ENCODE results near the gene RBM7. TPM values are rescaled to one million over a fixed set of nuclear protein-coding genes. Genes with fewer than 3 reads are reported as not detected.

RBM7 gene
- total and polyA plus RNA-seq, 4 donors = 11.1 to 23.0 (median 13.9) TPM

DNA sequence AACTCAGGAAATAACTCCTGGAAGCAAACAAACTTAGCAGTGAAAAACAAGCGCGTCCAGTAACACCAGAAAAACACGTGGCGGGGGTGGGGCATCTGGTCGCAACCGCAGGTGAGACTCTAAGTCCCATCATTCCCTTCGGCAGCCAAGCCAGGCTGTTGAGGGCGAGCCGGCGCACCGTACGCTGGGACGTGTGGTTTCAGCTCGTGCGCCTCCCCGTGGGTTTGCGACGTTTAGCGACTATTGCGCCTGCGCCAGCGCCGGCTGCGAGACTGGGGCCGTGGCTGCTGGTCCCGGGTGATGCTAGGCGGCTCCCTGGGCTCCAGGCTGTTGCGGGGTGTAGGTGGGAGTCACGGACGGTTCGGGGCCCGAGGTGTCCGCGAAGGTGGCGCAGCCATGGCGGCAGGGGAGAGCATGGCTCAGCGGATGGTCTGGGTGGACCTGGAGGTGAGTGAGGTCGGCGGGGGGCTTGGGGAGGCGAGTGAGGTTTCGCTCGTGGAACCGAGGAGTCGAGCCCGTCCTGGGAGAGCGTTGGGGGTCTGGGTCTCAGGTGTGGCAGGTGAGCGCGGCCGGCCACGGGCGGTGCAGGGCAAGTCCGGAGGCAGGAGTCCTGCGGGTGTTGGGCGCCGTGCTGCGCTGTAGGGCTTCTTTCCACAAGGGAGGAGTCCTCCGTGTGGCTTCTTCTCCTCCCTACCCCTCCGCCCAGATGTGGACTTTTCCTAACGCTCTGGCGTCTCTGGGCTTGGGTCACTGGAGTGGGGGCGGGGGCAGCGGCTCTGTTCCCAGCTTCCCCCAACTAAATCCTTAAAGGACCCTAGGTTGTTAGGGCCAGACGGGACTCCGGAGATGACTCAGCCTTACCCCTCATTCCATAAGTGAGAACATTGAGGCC, 39.0 kb downstream of the RBM7 start, which contains the start of gene REXO2:
REXO2 (plus strand) TSS at position 239 of the 892 bp plus-strand sequence; CDS start at position 301, 62 bp downstream.
- H3K9ac ChIP-seq (ENCODE audit: low read depth in 1 of 2, low read length in 2 of 2) = peak within 1 kb of the TSS; percentile 53 to 68
- H3K36me3 ChIP-seq (ENCODE audit: control insufficient read depth in 4 of 4, insufficient read depth in 3 of 4, low read depth in 1 of 4, low read length in 3 of 4) = peaks cover 0 to 5% (median 2%) of the 10 kb centered on the region in 4 donors
- TF ChIP-seq, protein P1, sequence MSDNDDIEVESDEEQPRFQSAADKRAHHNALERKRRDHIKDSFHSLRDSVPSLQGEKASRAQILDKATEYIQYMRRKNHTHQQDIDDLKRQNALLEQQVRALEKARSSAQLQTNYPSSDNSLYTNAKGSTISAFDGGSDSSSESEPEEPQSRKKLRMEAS (IDR thresholded peaks at IDR 0.05) = peak; percentile 97
- no peak for TF ChIP-seq FOXA1 (IDR thresholded peaks at IDR 0.05)
- peak in 1 of 2 donors; percentile 33 for TF ChIP-seq HNF4A (conservative IDR thresholded peaks at IDR 0.05)
- TF ChIP-seq, protein P2, sequence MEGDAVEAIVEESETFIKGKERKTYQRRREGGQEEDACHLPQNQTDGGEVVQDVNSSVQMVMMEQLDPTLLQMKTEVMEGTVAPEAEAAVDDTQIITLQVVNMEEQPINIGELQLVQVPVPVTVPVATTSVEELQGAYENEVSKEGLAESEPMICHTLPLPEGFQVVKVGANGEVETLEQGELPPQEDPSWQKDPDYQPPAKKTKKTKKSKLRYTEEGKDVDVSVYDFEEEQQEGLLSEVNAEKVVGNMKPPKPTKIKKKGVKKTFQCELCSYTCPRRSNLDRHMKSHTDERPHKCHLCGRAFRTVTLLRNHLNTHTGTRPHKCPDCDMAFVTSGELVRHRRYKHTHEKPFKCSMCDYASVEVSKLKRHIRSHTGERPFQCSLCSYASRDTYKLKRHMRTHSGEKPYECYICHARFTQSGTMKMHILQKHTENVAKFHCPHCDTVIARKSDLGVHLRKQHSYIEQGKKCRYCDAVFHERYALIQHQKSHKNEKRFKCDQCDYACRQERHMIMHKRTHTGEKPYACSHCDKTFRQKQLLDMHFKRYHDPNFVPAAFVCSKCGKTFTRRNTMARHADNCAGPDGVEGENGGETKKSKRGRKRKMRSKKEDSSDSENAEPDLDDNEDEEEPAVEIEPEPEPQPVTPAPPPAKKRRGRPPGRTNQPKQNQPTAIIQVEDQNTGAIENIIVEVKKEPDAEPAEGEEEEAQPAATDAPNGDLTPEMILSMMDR (IDR thresholded peaks at IDR 0.05; ENCODE audit: low read depth, low read length, missing input control) = no peak
- TF ChIP-seq, protein P3, sequence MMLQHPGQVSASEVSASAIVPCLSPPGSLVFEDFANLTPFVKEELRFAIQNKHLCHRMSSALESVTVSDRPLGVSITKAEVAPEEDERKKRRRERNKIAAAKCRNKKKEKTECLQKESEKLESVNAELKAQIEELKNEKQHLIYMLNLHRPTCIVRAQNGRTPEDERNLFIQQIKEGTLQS (IDR thresholded peaks at IDR 0.05) = no peak
- peak; percentile 35 to 67 for TF ChIP-seq RAD21 (IDR thresholded peaks at IDR 0.05)
- TF ChIP-seq GABPA (IDR thresholded peaks at IDR 0.05 in 1 of 2, conservative IDR thresholded peaks at IDR 0.05 in 1 of 2) = no peak
- TF ChIP-seq, protein P4, sequence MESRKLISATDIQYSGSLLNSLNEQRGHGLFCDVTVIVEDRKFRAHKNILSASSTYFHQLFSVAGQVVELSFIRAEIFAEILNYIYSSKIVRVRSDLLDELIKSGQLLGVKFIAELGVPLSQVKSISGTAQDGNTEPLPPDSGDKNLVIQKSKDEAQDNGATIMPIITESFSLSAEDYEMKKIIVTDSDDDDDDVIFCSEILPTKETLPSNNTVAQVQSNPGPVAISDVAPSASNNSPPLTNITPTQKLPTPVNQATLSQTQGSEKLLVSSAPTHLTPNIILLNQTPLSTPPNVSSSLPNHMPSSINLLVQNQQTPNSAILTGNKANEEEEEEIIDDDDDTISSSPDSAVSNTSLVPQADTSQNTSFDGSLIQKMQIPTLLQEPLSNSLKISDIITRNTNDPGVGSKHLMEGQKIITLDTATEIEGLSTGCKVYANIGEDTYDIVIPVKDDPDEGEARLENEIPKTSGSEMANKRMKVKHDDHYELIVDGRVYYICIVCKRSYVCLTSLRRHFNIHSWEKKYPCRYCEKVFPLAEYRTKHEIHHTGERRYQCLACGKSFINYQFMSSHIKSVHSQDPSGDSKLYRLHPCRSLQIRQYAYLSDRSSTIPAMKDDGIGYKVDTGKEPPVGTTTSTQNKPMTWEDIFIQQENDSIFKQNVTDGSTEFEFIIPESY (IDR thresholded peaks at IDR 0.05) = no peak
- TF ChIP-seq NR2F2 (IDR thresholded peaks at IDR 0.05) = no peak
- TF ChIP-seq YY1 (IDR thresholded peaks at IDR 0.05) = peak; percentile 62
- TF ChIP-seq, protein P5, sequence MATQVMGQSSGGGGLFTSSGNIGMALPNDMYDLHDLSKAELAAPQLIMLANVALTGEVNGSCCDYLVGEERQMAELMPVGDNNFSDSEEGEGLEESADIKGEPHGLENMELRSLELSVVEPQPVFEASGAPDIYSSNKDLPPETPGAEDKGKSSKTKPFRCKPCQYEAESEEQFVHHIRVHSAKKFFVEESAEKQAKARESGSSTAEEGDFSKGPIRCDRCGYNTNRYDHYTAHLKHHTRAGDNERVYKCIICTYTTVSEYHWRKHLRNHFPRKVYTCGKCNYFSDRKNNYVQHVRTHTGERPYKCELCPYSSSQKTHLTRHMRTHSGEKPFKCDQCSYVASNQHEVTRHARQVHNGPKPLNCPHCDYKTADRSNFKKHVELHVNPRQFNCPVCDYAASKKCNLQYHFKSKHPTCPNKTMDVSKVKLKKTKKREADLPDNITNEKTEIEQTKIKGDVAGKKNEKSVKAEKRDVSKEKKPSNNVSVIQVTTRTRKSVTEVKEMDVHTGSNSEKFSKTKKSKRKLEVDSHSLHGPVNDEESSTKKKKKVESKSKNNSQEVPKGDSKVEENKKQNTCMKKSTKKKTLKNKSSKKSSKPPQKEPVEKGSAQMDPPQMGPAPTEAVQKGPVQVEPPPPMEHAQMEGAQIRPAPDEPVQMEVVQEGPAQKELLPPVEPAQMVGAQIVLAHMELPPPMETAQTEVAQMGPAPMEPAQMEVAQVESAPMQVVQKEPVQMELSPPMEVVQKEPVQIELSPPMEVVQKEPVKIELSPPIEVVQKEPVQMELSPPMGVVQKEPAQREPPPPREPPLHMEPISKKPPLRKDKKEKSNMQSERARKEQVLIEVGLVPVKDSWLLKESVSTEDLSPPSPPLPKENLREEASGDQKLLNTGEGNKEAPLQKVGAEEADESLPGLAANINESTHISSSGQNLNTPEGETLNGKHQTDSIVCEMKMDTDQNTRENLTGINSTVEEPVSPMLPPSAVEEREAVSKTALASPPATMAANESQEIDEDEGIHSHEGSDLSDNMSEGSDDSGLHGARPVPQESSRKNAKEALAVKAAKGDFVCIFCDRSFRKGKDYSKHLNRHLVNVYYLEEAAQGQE (IDR thresholded peaks at IDR 0.05) = peak; percentile 20
- TF ChIP-seq FOXA2 (IDR thresholded peaks at IDR 0.05) = no peak
- no peak for TF ChIP-seq HNF4G (IDR thresholded peaks at IDR 0.05)
- no peak for TF ChIP-seq EGR1 (IDR thresholded peaks at IDR 0.05; ENCODE audit: low read depth in 2 of 2)
- TF ChIP-seq SP1 (IDR thresholded peaks at IDR 0.05) = peak; percentile 56
- peak; percentile 37 to 51 for TF ChIP-seq RXRA (IDR thresholded peaks at IDR 0.05)
- TF ChIP-seq JUND (IDR thresholded peaks at IDR 0.05) = no peak
- no peak for TF ChIP-seq TAF1 (conservative IDR thresholded peaks at IDR 0.05)
- no peaks in the 10 kb centered on the region for H3K27me3 ChIP-seq (ENCODE audit: control insufficient read depth in 4 of 4, insufficient read depth in 4 of 4, low read length in 3 of 4)
- WGBS = under 1% methylated on average over 64 of the region's 64 CpGs
- H3K4me3 ChIP-seq (ENCODE audit: low read depth in 1 of 3, low read length in 3 of 3) = peak within 1 kb of the TSS; percentile 62 to 79 (median 64)
- peak within 1 kb of the TSS; percentile 47 to 83 for H3K27ac ChIP-seq (ENCODE audit: low read depth in 1 of 2, low read length in 2 of 2)
- peaks cover 0 to 15% (median 2%) of the 10 kb centered on the region in 4 donors for H3K4me1 ChIP-seq (ENCODE audit: control insufficient read depth in 4 of 4, insufficient read depth in 4 of 4, low read length in 3 of 4)
- peak; percentile 92 for DNase-seq (ENCODE audit: low spot score)
- no peaks in the 10 kb centered on the region for H3K9me3 ChIP-seq (ENCODE audit: control insufficient read depth in 4 of 4, low read length in 3 of 4)

Measured in liver (tissue), 9 donors.